Measurements from ENCODE around the gene CCL28. TPM values are rescaled to one million over a fixed set of nuclear protein-coding genes. Genes with fewer than 3 reads are reported as not detected.

The CCL28 gene
- total RNA-seq, 1 experiment from 2014 or later, result 2.2 TPM

DNA sequence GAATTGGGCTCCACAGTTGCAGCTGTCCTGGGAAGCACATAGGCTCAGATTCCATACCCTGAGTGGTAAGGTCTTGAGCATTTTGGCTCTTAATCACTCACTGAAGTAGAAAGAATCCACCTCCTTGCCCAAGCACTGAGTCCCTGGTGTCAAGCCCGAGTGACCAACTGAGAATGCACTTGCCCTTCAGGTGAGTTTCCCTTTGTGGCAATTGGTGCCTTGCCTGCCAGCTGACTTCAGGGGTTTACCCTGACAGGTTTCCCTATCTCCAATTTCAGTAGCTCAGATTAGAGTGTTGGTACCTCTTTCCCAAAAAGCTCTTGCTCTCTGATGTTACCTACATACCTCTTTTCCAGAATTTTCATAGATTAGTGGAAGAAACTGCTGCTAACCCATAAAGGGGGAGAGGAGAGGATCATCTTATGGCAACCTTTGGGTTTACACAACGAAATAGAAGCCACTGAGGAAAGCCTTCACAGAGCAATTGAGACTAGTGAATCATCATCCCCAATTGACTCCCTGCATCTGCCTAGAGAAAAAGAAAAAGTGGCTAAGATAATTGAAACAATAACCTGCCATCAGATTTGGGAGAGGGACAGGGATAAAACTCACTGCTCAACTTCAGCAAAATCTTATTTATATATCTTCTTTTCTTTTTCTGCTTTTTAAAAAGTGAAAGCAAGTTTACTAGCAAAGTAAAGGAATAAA is 48.6 kb downstream of the CCL28 start:
- TF ChIP-seq EZH2 (IDR thresholded peaks at IDR 0.05; ENCODE audit: low read depth) (no peak), CTCF (conservative IDR thresholded peaks at IDR 0.05) (no peak)
- Histone ChIP-seq H4K20me1 (ENCODE audit: insufficient read depth) (no peaks in the 10 kb centered on the region), H3F3A (ENCODE audit: insufficient read depth, low read depth) (no peaks in the 10 kb centered on the region), H2AFZ (no peak overlapping the region), H3K36me3 (ENCODE audit: low read depth) (no peaks in the 10 kb centered on the region), H3K27me3 (ENCODE audit: insufficient read depth, low read depth) (no peaks in the 10 kb centered on the region), H3K9me2 (ENCODE audit: insufficient read depth) (no peaks in the 10 kb centered on the region), H3K4me1 (replicated peaks; ENCODE audit: insufficient read depth) (no peaks in the 10 kb centered on the region), H3K79me2 (ENCODE audit: low read depth) (no peaks in the 10 kb centered on the region), H3K27ac (no peak overlapping the region), H3K9me3 (ENCODE audit: insufficient read depth, low read depth) (peaks cover 13% of the 10 kb centered on the region), H3K4me3 (no peak overlapping the region), H3K4me2 (no peak overlapping the region)
- ChIA-PET CTCF (interaction anchor here (0.6 kb wide), 1 partner anchor 33 kb away, joined by 3 read pairs; no protein-coding TSS in a partner anchor), POLR2A (ENCODE audit: unreplicated experiment) (no interaction called here)
- BruUV-seq (replicated peaks), result no TSS peak
- intact Hi-C loops (cut with micrococcal nuclease; ENCODE audit: unreplicated experiment), result no loop called here
- DNase-seq, result no peak

- CTCF ChIA-PET, result interaction anchor here (0.6 kb wide), 1 partner anchor 34 kb away, joined by 3 read pairs; no protein-coding TSS in a partner anchor
Measured at GRCh38 chr5:43362725-43363435, 49.3 kb downstream of the CCL28 start.

DNA sequence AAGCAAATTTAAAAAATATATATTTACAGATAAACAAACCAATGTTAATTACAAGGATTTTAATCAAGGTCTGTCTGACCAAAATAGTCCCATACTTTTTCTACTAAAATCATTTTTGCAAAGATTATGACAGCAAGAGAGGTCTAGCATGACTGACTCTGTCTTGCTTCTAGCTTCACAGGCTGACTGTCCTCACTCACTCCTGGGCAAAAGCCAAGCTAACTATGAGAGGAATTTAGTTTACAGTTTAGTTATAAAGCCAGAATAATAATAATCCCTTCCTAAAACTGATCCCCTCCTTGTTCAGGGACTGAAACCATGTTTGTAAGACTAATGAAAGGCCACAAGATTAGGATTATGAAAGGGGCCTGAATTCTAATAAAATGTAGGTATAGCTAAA is 53.5 kb downstream of the CCL28 start:
- no peak for TF ChIP-seq EZH2 (IDR thresholded peaks at IDR 0.05; ENCODE audit: low read depth)
- no peak for TF ChIP-seq CTCF (conservative IDR thresholded peaks at IDR 0.05)
- ChIA-PET CTCF (no interaction called here), POLR2A (ENCODE audit: unreplicated experiment) (no interaction called here)
- no peaks in the 10 kb centered on the region for H3K9me2 ChIP-seq (ENCODE audit: insufficient read depth)
- H3K4me3 ChIP-seq, result no peak overlapping the region
- H3F3A ChIP-seq (ENCODE audit: insufficient read depth, low read depth), result no peaks in the 10 kb centered on the region
- intact Hi-C loops (cut with micrococcal nuclease; ENCODE audit: unreplicated experiment), result no loop called here
- H3K27me3 ChIP-seq (ENCODE audit: insufficient read depth, low read depth), result no peaks in the 10 kb centered on the region
- no TSS peak for BruUV-seq (replicated peaks)
- no peaks in the 10 kb centered on the region for H4K20me1 ChIP-seq (ENCODE audit: insufficient read depth)
- H3K9me3 ChIP-seq (ENCODE audit: insufficient read depth, low read depth), result peaks cover 13% of the 10 kb centered on the region
- no peaks in the 10 kb centered on the region for H3K36me3 ChIP-seq (ENCODE audit: low read depth)
- no peaks in the 10 kb centered on the region for H3K4me1 ChIP-seq (replicated peaks; ENCODE audit: insufficient read depth)
- no peak overlapping the region for H3K27ac ChIP-seq
- DNase-seq, result no peak
- H3K79me2 ChIP-seq (ENCODE audit: low read depth), result no peaks in the 10 kb centered on the region
- H2AFZ ChIP-seq, result no peak overlapping the region
- H3K4me2 ChIP-seq, result no peak overlapping the region

More at GRCh38 chr5:43362725-43363435, 49.3 kb downstream of the CCL28 start:
- no peaks in the 10 kb centered on the region for H3K36me3 ChIP-seq (ENCODE audit: low read depth)
- H3K79me2 ChIP-seq (ENCODE audit: low read depth), result no peaks in the 10 kb centered on the region
- intact Hi-C loops (cut with micrococcal nuclease; ENCODE audit: unreplicated experiment), result no loop called here
- no peak overlapping the region for H3K4me3 ChIP-seq
- H3K27ac ChIP-seq, result no peak overlapping the region
- no peaks in the 10 kb centered on the region for H3K4me1 ChIP-seq (replicated peaks; ENCODE audit: insufficient read depth)
- no peaks in the 10 kb centered on the region for H3K9me2 ChIP-seq (ENCODE audit: insufficient read depth)
- H2AFZ ChIP-seq, result no peak overlapping the region
- H3K9me3 ChIP-seq (ENCODE audit: insufficient read depth, low read depth), result peaks cover 13% of the 10 kb centered on the region
- POLR2A ChIA-PET (ENCODE audit: unreplicated experiment), result no interaction called here
- no peak for DNase-seq
- no peaks in the 10 kb centered on the region for H4K20me1 ChIP-seq (ENCODE audit: insufficient read depth)
- H3K27me3 ChIP-seq (ENCODE audit: insufficient read depth, low read depth), result no peaks in the 10 kb centered on the region
- TF ChIP-seq EZH2 (IDR thresholded peaks at IDR 0.05; ENCODE audit: low read depth) (no peak), CTCF (conservative IDR thresholded peaks at IDR 0.05) (no peak)
- BruUV-seq (replicated peaks), result no TSS peak
- H3K4me2 ChIP-seq, result no peak overlapping the region
- no peaks in the 10 kb centered on the region for H3F3A ChIP-seq (ENCODE audit: insufficient read depth, low read depth)
